ENCODE measurements around the gene ZNF624. TPM values are rescaled to one million over a fixed set of nuclear protein-coding genes. Genes with fewer than 3 reads are reported as not detected.

Gene ZNF624
- polyA plus RNA-seq, 1 experiment: 0.90 TPM

GRCh38 chr17:16639438-16639837 lies 14.2 kb downstream of the ZNF624 start:
- Histone ChIP-seq H3K27me3 (ENCODE audit: control insufficient read depth, insufficient read depth, low read length) (no peaks in the 10 kb centered on the region), H3K4me3 (ENCODE audit: low read depth, low read length) (no peak overlapping the region), H3K36me3 (ENCODE audit: control insufficient read depth, insufficient read depth, low read length) (no peaks in the 10 kb centered on the region)
- TF ChIP-seq CTCF (IDR thresholded peaks at IDR 0.05; ENCODE audit: insufficient read depth, low read depth, low read length): no peak
- ChIA-PET CTCF (interaction anchor here (0.8 kb wide), 1 partner anchor 50 kb away, joined by 3 read pairs; no protein-coding TSS in a partner anchor), POLR2A (no interaction called here)
- no peak for DNase-seq (ENCODE audit: low read depth)

- no peak for DNase-seq (ENCODE audit: low read depth)
- CTCF ChIA-PET: no interaction called here
- Histone ChIP-seq H3K36me3 (ENCODE audit: control insufficient read depth, insufficient read depth, low read length) (no peaks in the 10 kb centered on the region), H3K27me3 (ENCODE audit: control insufficient read depth, insufficient read depth, low read length) (no peaks in the 10 kb centered on the region), H3K4me3 (ENCODE audit: low read depth, low read length) (no peak overlapping the region)
- TF ChIP-seq CTCF (IDR thresholded peaks at IDR 0.05; ENCODE audit: insufficient read depth, low read depth, low read length): no peak
- POLR2A ChIA-PET: no interaction called here
Observed at GRCh38 chr17:16623282-16623681, 30.4 kb downstream of the ZNF624 start.

- Histone ChIP-seq H3K4me3 (ENCODE audit: low read depth, low read length) (no peak overlapping the region), H3K27me3 (ENCODE audit: control insufficient read depth, insufficient read depth, low read length) (no peaks in the 10 kb centered on the region), H3K36me3 (ENCODE audit: control insufficient read depth, insufficient read depth, low read length) (no peaks in the 10 kb centered on the region)
- DNase-seq (ENCODE audit: low read depth): no peak
- CTCF ChIA-PET: no interaction called here
- POLR2A ChIA-PET: no interaction called here
- TF ChIP-seq CTCF (IDR thresholded peaks at IDR 0.05; ENCODE audit: insufficient read depth, low read depth, low read length): no peak
Observed at GRCh38 chr17:16622540-16623277, 30.9 kb downstream of the ZNF624 start.

GRCh38 chr17:16617481-16618060 lies 36.1 kb downstream of the ZNF624 start:
- TF ChIP-seq CTCF (IDR thresholded peaks at IDR 0.05; ENCODE audit: insufficient read depth, low read depth, low read length): no peak
- POLR2A ChIA-PET: no interaction called here
- no peak overlapping the region for H3K4me3 ChIP-seq (ENCODE audit: low read depth, low read length)
- H3K36me3 ChIP-seq (ENCODE audit: control insufficient read depth, insufficient read depth, low read length): no peaks in the 10 kb centered on the region
- no peaks in the 10 kb centered on the region for H3K27me3 ChIP-seq (ENCODE audit: control insufficient read depth, insufficient read depth, low read length)
- DNase-seq (ENCODE audit: low read depth): no peak
- CTCF ChIA-PET: no interaction called here

- Histone ChIP-seq H3K36me3 (ENCODE audit: control insufficient read depth, insufficient read depth, low read length) (no peaks in the 10 kb centered on the region), H3K27me3 (ENCODE audit: control insufficient read depth, insufficient read depth, low read length) (peaks cover 6% of the 10 kb centered on the region), H3K4me3 (ENCODE audit: low read depth, low read length) (no peak overlapping the region)
- no peak for DNase-seq (ENCODE audit: low read depth)
- TF ChIP-seq CTCF (IDR thresholded peaks at IDR 0.05; ENCODE audit: insufficient read depth, low read depth, low read length): no peak
- ChIA-PET POLR2A (no interaction called here), CTCF (no interaction called here)
Observed at GRCh38 chr17:16599537-16599936, 54.1 kb downstream of the ZNF624 start.

All from BJ (cell line).